Spleen (tissue), 11 donors: ENCODE data around the gene NBAS. TPM values are rescaled to one million over a fixed set of nuclear protein-coding genes. Genes with fewer than 3 reads are reported as not detected.

Source experiments
- DNase-seq: peaks from one replicate; pipeline ENCODE4 v3.0.0-alpha.2; 2020
- H3K27ac ChIP-seq, 8 donors: fragments of 200-600 bp; sonication (generic) in 7 of 8; 1 replicate in 4 of 8; 2 replicates in 4 of 8; pipeline versions ENCODE4 v1.5.0 to v1.8.0; 2016 to 2021; ENCODE audit warnings: inconsistent platforms in 4 of 8, mild to moderate bottlenecking in 4 of 8, moderate library complexity in 1 of 8
- H3K27me3 ChIP-seq, 7 donors: fragments of 200-600 bp; sonication (generic) in 6 of 7; replicated peaks in 1 of 7; 1 replicate in 4 of 7; 2 replicates in 3 of 7; pipeline versions ENCODE4 v1.5.0 to v1.8.0; 2016 to 2021; ENCODE audit warnings: inconsistent platforms in 3 of 7, mild to moderate bottlenecking in 1 of 7
- H3K36me3 ChIP-seq, 6 donors: fragments of 200-600 bp; sonication (generic) in 5 of 6; 1 replicate in 4 of 6; 2 replicates in 2 of 6; pipeline versions ENCODE4 v1.5.0 to v1.8.0; 2016 to 2021; ENCODE audit warnings: inconsistent platforms in 2 of 6
- H3K4me1 ChIP-seq, 6 donors: fragments of 200-600 bp; sonication (generic) in 5 of 6; 1 replicate in 3 of 6; 2 replicates in 3 of 6; pipeline versions ENCODE4 v1.5.0 to v1.8.0; 2016 to 2021; ENCODE audit warnings: inconsistent platforms in 3 of 6
- H3K4me3 ChIP-seq, 8 donors: fragments of 200-600 bp; sonication (generic) in 7 of 8; 1 replicate in 4 of 8; 2 replicates in 4 of 8; pipeline versions ENCODE4 v1.5.0 to v1.8.0; 2016 to 2021; ENCODE audit warnings: inconsistent platforms in 4 of 8, mild to moderate bottlenecking in 4 of 8, moderate library complexity in 2 of 8
- H3K9me3 ChIP-seq, 8 donors: fragments of 200-600 bp; sonication (generic) in 7 of 8; 1 replicate in 4 of 8; 2 replicates in 4 of 8; pipeline versions ENCODE4 v1.5.0 to v1.8.0; 2016 to 2021; ENCODE audit warnings: inconsistent platforms in 4 of 8
- CTCF ChIP-seq, 11 experiments: fragments of 200-600 bp in 7 of 11; fragments of 450-650 bp in 4 of 11; sonication (generic) in 4 of 11; IDR thresholded peaks in 8 of 11; conservative IDR thresholded peaks in 3 of 11; 1 replicate in 7 of 11; 2 replicates in 4 of 11; pipeline versions ENCODE4 v1.4.0 to v1.8.0; 2016 to 2021; ENCODE audit warnings: antibody characterized with exemption in 11 of 11, inconsistent platforms in 4 of 11, mild to moderate bottlenecking in 1 of 11
- POLR2A ChIP-seq, 3 donors: fragments of 450-650 bp; IDR thresholded peaks; one replicate each; pipeline ENCODE4 v1.5.1; 2017; ENCODE audit warnings: antibody characterized with exemption in 3 of 3, mild to moderate bottlenecking in 1 of 3
- POLR2AphosphoS5 ChIP-seq, 3 donors: sonication (generic); formaldehyde crosslinking; IDR thresholded peaks; one replicate each; pipeline ENCODE4 v1.5.1; 2017; ENCODE audit warnings: antibody characterized with exemption in 3 of 3
- WGBS, 5 donors: extraction: QIAGEN DNeasy Blood & Tissue Kit in 3 of 5; methylation state at CpG; one replicate each; pipeline versions ENCODE4 v1.1.5 to v1.1.7; 2013 to 2018; 5-methylcytosine and 5-hydroxymethylcytosine counted together
- intact Hi-C: fragments of 100-400 bp; cut with DNase I; formaldehyde crosslinking; loops from one replicate; pipeline ENCODE4 v1.15.0; 2023; ENCODE audit warnings: low total_unique reads
- polyA plus RNA-seq, 3 donors: library from polyadenylated mRNA; stranded (reverse); fragments of 200-250 nt; gene quantifications; one replicate each; pipeline ENCODE4 v1.2.1, GENCODE V29; 2013
- total RNA-seq, 7 donors: library from RNA; depleted of rRNA in 3 of 7; stranded (reverse); fragments of >200 nt in 3 of 7; fragmentation: NEBNext Ultra II Directional in 4 of 7; extraction: Animal tissue kit (Norgen Biotek cat#: 25700) in 4 of 7; gene quantifications; one replicate each; pipeline versions ENCODE4 v1.1.0 to v1.2.1, GENCODE V29; 2016 to 2021
- donor health status: healthy with polysubstance abuse.
- donor health status: DM: no; HTN: no; CAD: no; lungs with moderate emphysema.
- donor health status: DM: no; HTN: no; CAD: no.
- donor health status: Bipolar disorder and iron deficiency.
- donor health status: healthy.
- donor health status: DM: no; HTN: no; CAD: no.
- donor health status: DM: yes; HTN: yes; CAD: no.

NBAS gene
- total and polyA plus RNA-seq, 10 donors, result 21.1 to 49.0 (median 40.9) TPM

- DNase-seq, result no peak
- 89 to 93% (median 91%) methylated on average over 6 of the region's 6 CpGs for WGBS, 5 donors
- H3K4me3 ChIP-seq, result no peak overlapping the region
- H3K4me1 ChIP-seq, result peaks cover 0 to 2% (median under 1%) of the 10 kb centered on the region in 6 donors
- H3K27me3 ChIP-seq, result no peaks in the 10 kb centered on the region
- no peak overlapping the region for H3K27ac ChIP-seq
- intact Hi-C loops, result no loop called here
- H3K36me3 ChIP-seq, result no peaks in the 10 kb centered on the region
- peaks cover 0 to 12% (median 8%) of the 10 kb centered on the region in 8 donors for H3K9me3 ChIP-seq
- TF ChIP-seq CTCF (IDR thresholded peaks at IDR 0.05 in 8 of 11, conservative IDR thresholded peaks at IDR 0.05 in 3 of 11), result no peak
- no peak for TF ChIP-seq POLR2A (IDR thresholded peaks at IDR 0.05)
- TF ChIP-seq POLR2AphosphoS5 (IDR thresholded peaks at IDR 0.05), result no peak
Observed at GRCh38 chr2:15136639-15137038, 424.5 kb downstream of the NBAS start.

GRCh38 chr2:15134957-15135356 lies 426.2 kb downstream of the NBAS start:
- Histone ChIP-seq H3K27ac (no peak overlapping the region), H3K4me1 (no peaks in the 10 kb centered on the region), H3K4me3 (no peak overlapping the region), H3K36me3 (no peaks in the 10 kb centered on the region), H3K27me3 (no peaks in the 10 kb centered on the region), H3K9me3 (peaks cover 0 to 6% (median 5%) of the 10 kb centered on the region in 8 donors)
- TF ChIP-seq POLR2A (IDR thresholded peaks at IDR 0.05), result no peak
- no peak for TF ChIP-seq POLR2AphosphoS5 (IDR thresholded peaks at IDR 0.05)
- no peak for TF ChIP-seq CTCF (IDR thresholded peaks at IDR 0.05 in 8 of 11, conservative IDR thresholded peaks at IDR 0.05 in 3 of 11)
- intact Hi-C loops, result no loop called here
- no peak for DNase-seq
- 69 to 93% (median 88%) methylated on average over 3 of the region's 3 CpGs for WGBS, 5 donors

GRCh38 chr2:15133461-15133860 lies 427.7 kb downstream of the NBAS start:
- intact Hi-C loops, result no loop called here
- Histone ChIP-seq H3K27me3 (no peaks in the 10 kb centered on the region), H3K4me1 (no peaks in the 10 kb centered on the region), H3K4me3 (no peak overlapping the region), H3K36me3 (no peaks in the 10 kb centered on the region), H3K9me3 (no peaks in the 10 kb centered on the region), H3K27ac (no peak overlapping the region)
- no peak for DNase-seq
- TF ChIP-seq CTCF (IDR thresholded peaks at IDR 0.05 in 8 of 11, conservative IDR thresholded peaks at IDR 0.05 in 3 of 11) (no peak), POLR2AphosphoS5 (IDR thresholded peaks at IDR 0.05) (no peak), POLR2A (IDR thresholded peaks at IDR 0.05) (no peak)

- TF ChIP-seq POLR2A (IDR thresholded peaks at IDR 0.05) (no peak), POLR2AphosphoS5 (IDR thresholded peaks at IDR 0.05) (no peak), CTCF (IDR thresholded peaks at IDR 0.05 in 8 of 11, conservative IDR thresholded peaks at IDR 0.05 in 3 of 11) (no peak)
- no peak for DNase-seq
- H3K27ac ChIP-seq, result no peak overlapping the region
- H3K36me3 ChIP-seq, result no peaks in the 10 kb centered on the region
- intact Hi-C loops, result no loop called here
- peaks cover 0 to 13% (median 2%) of the 10 kb centered on the region in 8 donors for H3K9me3 ChIP-seq
- H3K4me1 ChIP-seq, result no peaks in the 10 kb centered on the region
- no peaks in the 10 kb centered on the region for H3K27me3 ChIP-seq
- WGBS, 5 donors, result 83 to 94% (median 85%) methylated on average over 10 of the region's 10 CpGs
- no peak overlapping the region for H3K4me3 ChIP-seq
Observed at GRCh38 chr2:15128846-15129245, 432.3 kb downstream of the NBAS start.
